A673 (cell line): ENCODE measurements around the gene AFF1.

Experiments
- EZH2 ChIP-seq: fragments of 200-600 bp; sonication (generic); IDR thresholded peaks from 2 replicates; pipeline ENCODE4 v1.6.1; 2017; ENCODE audit warnings: borderline replicate concordance, low read depth, mild to moderate bottlenecking, mixed read lengths, antibody characterized with exemption, low read length; ENCODE audit not compliant: poor library complexity, severe bottlenecking
- TF ChIP-seq, protein P1 (sequence below): fragments of 300-800, 200-600 bp; sonication (generic); conservative IDR thresholded peaks from 2 replicates; pipeline ENCODE4 v1.5.1; 2017; ENCODE audit warnings: low read depth, mild to moderate bottlenecking, antibody characterized with exemption, low read length, moderate library complexity, mixed read lengths

DNA sequence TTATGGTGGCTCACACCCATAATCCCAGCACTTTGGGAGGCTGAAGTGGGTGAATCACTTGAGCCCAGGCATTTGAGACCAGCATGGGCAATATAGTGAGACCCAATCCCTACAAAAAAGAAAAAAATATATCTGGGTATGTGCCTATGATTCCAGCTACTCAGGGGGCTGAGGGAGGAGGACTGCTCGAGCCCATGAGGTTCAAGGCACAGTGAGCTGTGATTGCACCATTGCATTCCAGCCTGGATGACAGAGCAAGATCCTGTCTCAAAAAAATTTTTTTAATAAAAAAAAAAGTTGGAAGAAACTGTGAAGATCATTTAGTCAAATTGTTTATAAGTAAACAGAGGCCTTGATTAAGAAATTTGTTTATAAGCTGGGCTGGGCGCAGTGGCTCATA lies 246.0 kb downstream of the AFF1 start:
- TF ChIP-seq, protein P1, sequence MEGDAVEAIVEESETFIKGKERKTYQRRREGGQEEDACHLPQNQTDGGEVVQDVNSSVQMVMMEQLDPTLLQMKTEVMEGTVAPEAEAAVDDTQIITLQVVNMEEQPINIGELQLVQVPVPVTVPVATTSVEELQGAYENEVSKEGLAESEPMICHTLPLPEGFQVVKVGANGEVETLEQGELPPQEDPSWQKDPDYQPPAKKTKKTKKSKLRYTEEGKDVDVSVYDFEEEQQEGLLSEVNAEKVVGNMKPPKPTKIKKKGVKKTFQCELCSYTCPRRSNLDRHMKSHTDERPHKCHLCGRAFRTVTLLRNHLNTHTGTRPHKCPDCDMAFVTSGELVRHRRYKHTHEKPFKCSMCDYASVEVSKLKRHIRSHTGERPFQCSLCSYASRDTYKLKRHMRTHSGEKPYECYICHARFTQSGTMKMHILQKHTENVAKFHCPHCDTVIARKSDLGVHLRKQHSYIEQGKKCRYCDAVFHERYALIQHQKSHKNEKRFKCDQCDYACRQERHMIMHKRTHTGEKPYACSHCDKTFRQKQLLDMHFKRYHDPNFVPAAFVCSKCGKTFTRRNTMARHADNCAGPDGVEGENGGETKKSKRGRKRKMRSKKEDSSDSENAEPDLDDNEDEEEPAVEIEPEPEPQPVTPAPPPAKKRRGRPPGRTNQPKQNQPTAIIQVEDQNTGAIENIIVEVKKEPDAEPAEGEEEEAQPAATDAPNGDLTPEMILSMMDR: no peak
- TF ChIP-seq EZH2: no peak
